Measurements from ENCODE around the gene G6PC1. TPM values are rescaled to one million over a fixed set of nuclear protein-coding genes. Genes with fewer than 3 reads are reported as not detected.

G6PC1 gene
- total and polyA plus RNA-seq, 2 of the 13 experiments (the other 11 are each of a cell fraction or from before 2014, with no cell fraction given) = 1.7 to 37.9 TPM

DNA sequence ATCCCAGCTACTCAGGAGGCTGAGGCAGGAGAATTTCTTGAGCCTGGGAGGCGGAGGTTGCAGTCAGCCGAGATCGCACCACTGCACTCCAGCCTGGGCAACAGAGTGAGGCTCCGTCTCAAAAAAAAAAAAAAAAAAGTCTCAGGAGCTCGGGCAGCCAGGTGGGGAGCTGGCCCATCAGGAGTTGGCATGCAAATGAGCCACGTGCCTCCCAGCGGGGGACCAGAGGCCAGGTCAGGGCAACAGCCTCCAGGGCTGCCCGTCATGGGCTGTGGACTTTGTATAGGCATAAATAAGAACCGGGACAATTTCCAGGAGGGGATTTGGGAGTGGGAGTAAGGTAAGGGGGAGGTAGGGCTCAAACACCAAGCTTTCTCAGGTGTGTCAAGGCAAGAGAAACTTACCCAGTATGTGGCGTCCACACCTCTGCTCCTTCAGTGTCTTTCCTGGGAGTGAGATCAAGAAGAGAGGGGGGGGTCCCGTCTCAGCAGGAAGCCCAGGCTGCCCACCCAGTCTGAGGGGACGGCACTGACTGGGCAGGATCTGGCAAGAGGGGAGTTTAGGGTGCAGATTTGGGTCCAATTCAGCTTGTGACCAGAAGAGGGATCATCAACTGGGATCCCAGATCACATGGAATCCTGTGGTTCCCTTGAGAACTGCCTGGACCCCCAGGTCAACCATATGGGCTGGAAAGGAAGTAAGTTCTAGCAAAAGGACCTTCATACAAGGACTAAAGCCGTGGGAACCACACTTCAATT lies 22.3 kb upstream of the G6PC1 start (continued):
- TF ChIP-seq ATF2 (CRISPR knock-in tag; IDR thresholded peaks at IDR 0.05) (no peak), STAT6 (CRISPR knock-in tag; IDR thresholded peaks at IDR 0.05; ENCODE audit: borderline replicate concordance) (0 out of 2 replicates have a peak, but pooled peaks have one; percentile 34), ZNF549 (CRISPR knock-in tag; IDR thresholded peaks at IDR 0.05) (no peak), HDAC1 (CRISPR knock-in tag; IDR thresholded peaks at IDR 0.05) (peak; percentile 53; the same call in 1 of the 2 replicates), FOXO1 (CRISPR knock-in tag; IDR thresholded peaks at IDR 0.05) (peak; percentile 45; the same call in 1 of the 2 replicates), ARID4A (CRISPR knock-in tag; IDR thresholded peaks at IDR 0.05; ENCODE audit: borderline replicate concordance) (peak; percentile 61; the same call in 1 of the 2 replicates), NFATC3 (CRISPR knock-in tag; IDR thresholded peaks at IDR 0.05) (no peak), ZNF629 (CRISPR knock-in tag; conservative IDR thresholded peaks at IDR 0.05) (no peak; the same call in 1 of the 2 replicates), CBFB (CRISPR knock-in tag; IDR thresholded peaks at IDR 0.05) (no peak), ZNF691 (CRISPR knock-in tag; IDR thresholded peaks at IDR 0.05; ENCODE audit: borderline replicate concordance, low read depth) (no peak), SPEN (CRISPR knock-in tag; IDR thresholded peaks at IDR 0.05; ENCODE audit: low read depth) (peak; percentile 75; the same call in 1 of the 2 replicates), HIC2 (CRISPR knock-in tag; IDR thresholded peaks at IDR 0.05; ENCODE audit: low read depth) (no peak; the same call in 1 of the 2 replicates), ZNF788 (CRISPR knock-in tag; IDR thresholded peaks at IDR 0.05; ENCODE audit: borderline replicate concordance) (no peak; the same call in 1 of the 2 replicates), RXRA (CRISPR knock-in tag; IDR thresholded peaks at IDR 0.05) (peak; percentile 84), NR2F1 (CRISPR knock-in tag; IDR thresholded peaks at IDR 0.05) (peak in 1 of 2 experiments; percentile 55; a peak in 2 of 4 replicates), EZH2 (conservative IDR thresholded peaks at IDR 0.05; ENCODE audit: low read depth, low read length) (no peak)

Data from HepG2 (cell line).